Testis (tissue), 3 donors: ENCODE results near the gene DNASE1L1. TPM values are rescaled to one million over a fixed set of nuclear protein-coding genes. Genes with fewer than 3 reads are reported as not detected.
"Not testable (repeated sequence)": the region's sequence is repeated elsewhere in the genome, so short reads cannot be mapped to it uniquely, and the experiment has no call there.

ENCODE experiments used
- DNase-seq: peaks from one replicate; pipeline ENCODE4 v3.0.0-alpha.2; 2019
- H3K27ac ChIP-seq, 2 donors: fragments of 200-600 bp; sonication (generic); one replicate each; pipeline ENCODE4 v1.5.1; 2019
- H3K27me3 ChIP-seq: fragments of 200-600 bp; sonication (generic); one replicate; pipeline ENCODE4 v1.5.1; 2019
- H3K36me3 ChIP-seq: fragments of 200-600 bp; sonication (generic); one replicate; pipeline ENCODE4 v1.5.1; 2017; ENCODE audit warnings: low read depth; ENCODE audit errors: missing control alignments
- H3K4me1 ChIP-seq: fragments of 200-600 bp; sonication (generic); one replicate; pipeline ENCODE4 v1.5.1; 2019
- H3K4me3 ChIP-seq, 2 donors: fragments of 200-600 bp; sonication (generic); one replicate each; pipeline ENCODE4 v1.5.1; 2017 to 2019
- H3K9me3 ChIP-seq: fragments of 200-600 bp; sonication (generic); one replicate; pipeline ENCODE4 v1.5.1; 2017
- POLR2A ChIP-seq: fragments of 450-650 bp; IDR thresholded peaks from one replicate; pipeline ENCODE4 v1.6.1; 2017; ENCODE audit warnings: antibody characterized with exemption, mild to moderate bottlenecking, moderate library complexity
- WGBS, 2 donors: methylation state at CpG; one replicate each; pipeline ENCODE4 v1.1.5; 2018; 5-methylcytosine and 5-hydroxymethylcytosine counted together
- intact Hi-C: fragments of 100-400 bp; cut with DNase I; formaldehyde crosslinking; loops from one replicate; pipeline ENCODE4 v1.15.1; 2023; ENCODE audit warnings: low total_unique reads
- polyA plus RNA-seq: library from polyadenylated mRNA; stranded (reverse); fragments of 350-450 nt; fragmentation: Illumina TruSeq; extraction: RNeasy Lipid Tissue Mini Kit (QIAGEN cat#74804); gene quantifications from one replicate; pipeline ENCODE4 v1.2.3, GENCODE V29; 2014; ENCODE audit warnings: low read depth, low replicate concordance; ENCODE audit not compliant: insufficient read depth
- total RNA-seq, 2 donors: library from RNA; depleted of rRNA; stranded (reverse); fragments of >200 nt; gene quantifications; one replicate each; pipeline ENCODE4 v1.2.3, GENCODE V29; 2016
- TF ChIP-seq, protein P1 (sequence below), 3 experiments: fragments of 450-650 bp in 2 of 3; fragments of 200-600 bp in 1 of 3; sonication (generic) in 1 of 3; IDR thresholded peaks; one replicate each; pipeline ENCODE4 v1.5.1; 2016 to 2019; ENCODE audit warnings: antibody characterized with exemption in 3 of 3, mild to moderate bottlenecking in 2 of 3, moderate library complexity in 1 of 3

DNASE1L1 gene
- total and polyA plus RNA-seq, 3 donors from 2014 or later, result 18.5 to 42.2 (median 36.5) TPM

DNA sequence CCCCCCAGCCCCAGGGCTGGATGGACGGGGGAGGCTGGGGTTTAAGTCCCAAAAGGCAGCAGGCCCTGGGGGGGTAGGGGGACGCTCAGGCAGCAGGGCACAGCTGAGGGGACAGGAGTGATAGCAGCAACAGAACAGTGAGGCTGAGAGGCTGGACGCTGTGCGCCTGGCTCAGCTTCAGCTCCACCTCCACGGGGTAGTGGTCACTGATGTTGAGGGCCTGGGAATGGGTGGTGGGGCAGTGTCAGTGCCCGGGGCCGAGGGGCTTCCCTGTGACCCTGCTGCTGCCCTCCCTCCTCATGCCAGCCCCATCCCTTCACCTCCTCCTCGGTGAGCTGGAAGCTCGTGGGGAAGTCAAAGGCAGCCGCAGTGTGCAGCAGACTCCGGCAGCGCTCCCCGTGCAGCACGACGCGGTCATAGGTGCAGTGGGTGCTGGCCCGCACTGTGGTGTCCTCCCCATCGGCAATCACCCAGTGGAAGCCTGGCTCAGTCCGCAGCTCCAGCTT lies 6.4 kb downstream of the DNASE1L1 start:
- TF ChIP-seq, protein P1, sequence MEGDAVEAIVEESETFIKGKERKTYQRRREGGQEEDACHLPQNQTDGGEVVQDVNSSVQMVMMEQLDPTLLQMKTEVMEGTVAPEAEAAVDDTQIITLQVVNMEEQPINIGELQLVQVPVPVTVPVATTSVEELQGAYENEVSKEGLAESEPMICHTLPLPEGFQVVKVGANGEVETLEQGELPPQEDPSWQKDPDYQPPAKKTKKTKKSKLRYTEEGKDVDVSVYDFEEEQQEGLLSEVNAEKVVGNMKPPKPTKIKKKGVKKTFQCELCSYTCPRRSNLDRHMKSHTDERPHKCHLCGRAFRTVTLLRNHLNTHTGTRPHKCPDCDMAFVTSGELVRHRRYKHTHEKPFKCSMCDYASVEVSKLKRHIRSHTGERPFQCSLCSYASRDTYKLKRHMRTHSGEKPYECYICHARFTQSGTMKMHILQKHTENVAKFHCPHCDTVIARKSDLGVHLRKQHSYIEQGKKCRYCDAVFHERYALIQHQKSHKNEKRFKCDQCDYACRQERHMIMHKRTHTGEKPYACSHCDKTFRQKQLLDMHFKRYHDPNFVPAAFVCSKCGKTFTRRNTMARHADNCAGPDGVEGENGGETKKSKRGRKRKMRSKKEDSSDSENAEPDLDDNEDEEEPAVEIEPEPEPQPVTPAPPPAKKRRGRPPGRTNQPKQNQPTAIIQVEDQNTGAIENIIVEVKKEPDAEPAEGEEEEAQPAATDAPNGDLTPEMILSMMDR (IDR thresholded peaks at IDR 0.05), result no peak
- TF ChIP-seq POLR2A, result no peak
- WGBS, 2 donors, result 82 to 88% methylated on average over 3 to 19 of the region's 19 CpGs
- intact Hi-C loops, result no loop called here
- no peak overlapping the region for H3K27ac ChIP-seq
- H3K9me3 ChIP-seq, result no peaks in the 10 kb centered on the region
- DNase-seq, result no peak
- H3K4me1 ChIP-seq, result no peaks in the 10 kb centered on the region
- no peaks in the 10 kb centered on the region for H3K36me3 ChIP-seq
- H3K27me3 ChIP-seq, result no peaks in the 10 kb centered on the region
- H3K4me3 ChIP-seq, result no peak overlapping the region

DNA sequence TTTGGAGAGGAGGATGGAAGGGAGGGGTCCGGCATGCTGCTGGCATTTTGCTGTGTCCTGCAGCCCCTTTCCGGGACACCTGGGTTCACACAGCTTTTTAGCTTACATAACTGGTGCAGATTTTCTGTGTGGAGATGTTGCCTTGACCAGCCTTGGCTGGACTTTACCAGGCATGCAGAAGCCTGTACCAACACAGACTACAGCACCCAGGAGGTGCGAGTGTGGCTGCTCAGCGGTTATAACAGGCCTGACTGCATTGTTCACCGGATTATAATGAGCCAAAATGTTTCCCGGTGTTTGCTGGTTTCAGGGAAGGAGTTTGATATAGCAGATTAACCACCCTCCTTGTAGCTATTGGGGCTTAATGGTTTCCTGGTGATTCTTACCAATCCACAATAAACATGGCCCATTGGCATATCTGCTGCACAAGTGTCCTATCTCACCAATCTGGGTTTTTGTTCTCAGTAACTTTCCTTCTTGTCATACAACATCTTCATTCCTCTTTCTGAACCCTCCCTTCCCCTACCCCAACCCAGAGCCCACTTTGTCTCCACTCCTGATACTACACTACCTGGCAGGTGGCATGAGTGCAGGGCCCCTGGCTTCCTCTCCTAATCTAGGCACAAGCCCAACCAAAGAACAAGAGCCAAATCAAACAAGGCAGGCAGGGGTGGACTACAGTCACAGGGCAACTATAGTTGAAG lies 7.0 kb downstream of the DNASE1L1 start:
- Histone ChIP-seq H3K27me3 (no peaks in the 10 kb centered on the region), H3K4me3 (no peak overlapping the region), H3K36me3 (no peaks in the 10 kb centered on the region), H3K27ac (no peak overlapping the region), H3K4me1 (no peaks in the 10 kb centered on the region), H3K9me3 (no peaks in the 10 kb centered on the region)
- WGBS, 2 donors, result 42 to 62% methylated on average over 2 to 6 of the region's 6 CpGs
- DNase-seq, result no peak
- intact Hi-C loops, result no loop called here
- TF ChIP-seq, protein P1 (IDR thresholded peaks at IDR 0.05), result no peak
- no peak for TF ChIP-seq POLR2A

DNA sequence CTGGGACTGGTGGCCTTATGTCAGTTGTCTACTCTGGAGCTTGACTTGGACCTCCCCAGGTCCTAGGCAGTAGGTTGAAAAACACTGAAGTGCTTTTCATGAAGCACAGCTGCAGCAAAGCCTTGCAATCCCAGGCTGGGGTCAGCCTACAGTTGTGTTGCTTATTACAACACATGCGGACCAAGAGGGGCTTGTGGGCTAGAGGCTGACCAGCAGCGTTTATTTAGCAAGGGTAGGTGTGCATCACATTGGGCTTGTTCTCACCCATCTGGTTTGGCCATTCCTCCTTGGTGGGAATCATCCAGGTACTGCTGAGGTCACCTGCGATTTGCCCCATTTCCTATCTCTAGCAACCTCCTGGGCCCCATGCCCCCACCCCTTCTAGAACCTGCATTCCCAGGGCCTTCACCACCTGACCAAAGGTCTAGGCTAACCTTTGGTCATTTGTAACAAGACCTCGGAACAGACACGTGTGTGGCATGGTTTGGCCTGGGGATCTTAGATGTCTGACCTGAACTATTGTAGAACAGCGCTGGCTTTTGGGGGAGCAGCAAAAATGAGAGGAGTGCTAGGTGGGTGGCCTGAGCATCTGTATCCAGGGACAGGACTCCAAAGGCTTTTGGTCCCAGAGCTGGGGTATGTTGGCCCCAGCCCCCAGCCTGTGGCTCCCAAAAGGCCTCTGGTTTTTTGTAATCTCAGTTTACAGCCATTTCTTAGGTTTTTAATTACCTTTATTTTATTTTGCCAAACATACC lies 7.8 kb downstream of the DNASE1L1 start:
- H3K27ac ChIP-seq, result no peak overlapping the region
- no peaks in the 10 kb centered on the region for H3K36me3 ChIP-seq
- no peaks in the 10 kb centered on the region for H3K27me3 ChIP-seq
- no peak for DNase-seq
- no peaks in the 10 kb centered on the region for H3K4me1 ChIP-seq
- WGBS, 2 donors, result 37 to 60% methylated on average over 2 to 6 of the region's 6 CpGs
- H3K9me3 ChIP-seq, result no peaks in the 10 kb centered on the region
- no peak overlapping the region for H3K4me3 ChIP-seq
- intact Hi-C loops, result no loop called here
- no peak for TF ChIP-seq POLR2A
- TF ChIP-seq, protein P1 (IDR thresholded peaks at IDR 0.05), result no peak

DNA sequence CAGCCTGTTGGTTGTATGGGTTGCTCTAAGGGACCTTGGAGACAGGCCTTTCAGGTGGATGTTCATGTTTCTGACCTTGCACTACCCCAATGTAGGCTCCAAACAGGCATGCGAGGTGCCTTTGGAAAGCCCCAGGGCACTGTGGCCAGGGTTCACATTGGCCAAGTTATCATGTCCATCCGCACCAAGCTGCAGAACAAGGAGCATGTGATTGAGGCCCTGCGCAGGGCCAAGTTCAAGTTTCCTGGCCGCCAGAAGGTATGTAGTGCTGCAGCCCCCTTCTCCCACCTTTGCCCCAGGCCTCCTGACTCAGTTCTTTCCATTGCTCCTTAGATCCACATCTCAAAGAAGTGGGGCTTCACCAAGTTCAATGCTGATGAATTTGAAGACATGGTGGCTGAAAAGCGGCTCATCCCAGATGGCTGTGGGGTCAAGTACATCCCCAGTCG lies 8.7 kb downstream of the DNASE1L1 start:
- H3K4me3 ChIP-seq, intact Hi-C loops, DNase-seq, H3K36me3 ChIP-seq, H3K27me3 ChIP-seq, H3K4me1 ChIP-seq, H3K27ac ChIP-seq, H3K9me3 ChIP-seq: not testable (repeated sequence)
- WGBS, 2 donors, result 50 to 63% methylated on average over 2 to 4 of the region's 6 CpGs

DNA sequence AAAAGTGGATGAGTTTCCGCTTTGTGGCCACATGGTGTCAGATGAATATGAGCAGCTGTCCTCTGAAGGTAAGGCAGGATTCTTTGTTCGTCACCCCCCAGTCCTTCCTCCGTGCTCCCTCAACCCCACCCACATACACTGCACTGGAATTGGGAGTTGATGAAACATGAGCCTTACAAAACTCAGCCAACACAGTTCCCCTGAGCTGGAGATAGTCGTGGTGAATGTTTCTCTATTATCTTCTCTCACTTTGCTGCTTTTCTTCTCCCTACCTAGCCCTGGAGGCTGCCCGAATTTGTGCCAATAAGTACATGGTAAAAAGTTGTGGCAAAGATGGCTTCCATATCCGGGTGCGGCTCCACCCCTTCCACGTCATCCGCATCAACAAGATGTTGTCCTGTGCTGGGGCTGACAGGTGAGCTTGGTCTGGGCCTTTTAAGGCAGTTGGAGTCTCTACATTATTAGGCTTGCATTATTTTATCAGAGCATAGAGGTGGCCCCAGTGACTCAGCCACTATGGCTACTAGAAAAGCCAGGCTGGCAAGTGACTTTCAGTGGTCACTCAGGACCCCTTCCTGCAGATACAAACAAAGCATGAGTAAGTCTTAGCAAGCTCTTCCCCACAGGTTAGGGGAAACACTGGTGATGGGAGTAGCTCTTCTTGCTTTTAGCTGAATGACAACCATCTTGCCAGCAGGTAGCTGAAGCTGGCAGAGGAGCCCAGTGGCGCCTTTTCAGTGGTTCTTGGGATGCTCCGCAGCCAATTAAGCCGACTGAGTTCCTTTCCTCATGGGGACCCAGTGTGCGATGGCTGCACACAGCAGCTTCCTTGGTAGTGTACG lies 9.3 kb downstream of the DNASE1L1 start:
- no peak for TF ChIP-seq POLR2A
- TF ChIP-seq, protein P1 (IDR thresholded peaks at IDR 0.05), result no peak
- H3K9me3 ChIP-seq, result no peaks in the 10 kb centered on the region
- H3K27me3 ChIP-seq, result no peaks in the 10 kb centered on the region
- 38 to 53% methylated on average over 5 to 14 of the region's 14 CpGs for WGBS, 2 donors
- DNase-seq, result no peak
- peak overlapping the region in 1 of 2 donors; percentile 86 for H3K4me3 ChIP-seq
- H3K27ac ChIP-seq, result peak overlapping the region; percentile 91 to 95
- H3K4me1 ChIP-seq, result no peaks in the 10 kb centered on the region
- intact Hi-C loops, result no loop called here
- no peaks in the 10 kb centered on the region for H3K36me3 ChIP-seq
